Mesenchymal stem cell (in vitro differentiated cells and primary cell): ENCODE measurements around the gene FSCN2.
A peak's percentile ranks its signal among the peaks of the same experiment; 100 is the strongest.

Source experiments
- DNase-seq: peaks from one replicate; pipeline ENCODE4 v3.0.0-alpha.2; 2013
- H2AFZ ChIP-seq: one replicate; pipeline ENCODE4 v1.6.1; 2013; ENCODE audit warnings: low read depth, mild to moderate bottlenecking, control low read depth, inconsistent platforms, low read length, moderate library complexity
- H2AK5ac ChIP-seq: 2 replicates; pipeline ENCODE4 v1.6.1; 2013; ENCODE audit warnings: low read length, moderate library complexity, mild to moderate bottlenecking, inconsistent platforms; ENCODE audit not compliant: severe bottlenecking
- H2BK120ac ChIP-seq: one replicate; pipeline ENCODE4 v1.6.1; 2013; ENCODE audit warnings: low read depth, mild to moderate bottlenecking, inconsistent platforms, low read length, moderate library complexity
- H2BK12ac ChIP-seq, 2 experiments: one replicate each; pipeline ENCODE4 v1.6.1; 2013; ENCODE audit warnings: inconsistent platforms in 2 of 2, low read length in 2 of 2, mild to moderate bottlenecking in 2 of 2, moderate library complexity in 2 of 2, control low read depth in 1 of 2
- H2BK15ac ChIP-seq: one replicate; pipeline ENCODE4 v1.6.1; 2013; ENCODE audit warnings: mild to moderate bottlenecking, low read depth, inconsistent platforms; ENCODE audit not compliant: poor library complexity, severe bottlenecking
- H2BK5ac ChIP-seq: 2 replicates; pipeline ENCODE4 v1.6.1; 2013; ENCODE audit warnings: low read depth, mild to moderate bottlenecking, low read length, control low read depth, inconsistent platforms; ENCODE audit not compliant: poor library complexity, severe bottlenecking
- H3K14ac ChIP-seq, 2 experiments: one replicate each; pipeline ENCODE4 v1.6.1; 2013; ENCODE audit warnings: inconsistent platforms in 2 of 2, low read length in 2 of 2, control low read depth in 1 of 2, mild to moderate bottlenecking in 1 of 2, moderate library complexity in 1 of 2
- H3K18ac ChIP-seq, 2 experiments: one replicate each; pipeline ENCODE4 v1.6.1; 2013; ENCODE audit warnings: inconsistent platforms in 2 of 2, low read length in 2 of 2, control low read depth in 1 of 2, low read depth in 1 of 2, mild to moderate bottlenecking in 1 of 2
- H3K23ac ChIP-seq, 2 experiments: one replicate each; pipeline ENCODE4 v1.6.1; 2013; ENCODE audit warnings: inconsistent platforms in 2 of 2, low read length in 2 of 2, mild to moderate bottlenecking in 2 of 2, moderate library complexity in 2 of 2, control low read depth in 1 of 2
- H3K27ac ChIP-seq: 2 replicates; pipeline ENCODE4 v1.5.1; 2013; ENCODE audit warnings: mild to moderate bottlenecking, moderate library complexity, low read length, control low read depth, inconsistent platforms; ENCODE audit not compliant: poor library complexity, severe bottlenecking
- H3K27me3 ChIP-seq, 2 experiments: 2 replicates each; pipeline versions ENCODE4 v1.6.1 to v1.7.0; 2013; ENCODE audit warnings: low read length in 2 of 2, mild to moderate bottlenecking in 2 of 2, moderate library complexity in 2 of 2, control low read depth in 1 of 2, inconsistent platforms in 1 of 2; ENCODE audit not compliant: control insufficient read depth in 1 of 2, insufficient read depth in 1 of 2
- H3K36me3 ChIP-seq, 2 experiments: 2 replicates each; pipeline versions ENCODE4 v1.6.1 to v1.7.0; 2013; ENCODE audit warnings: low read length in 2 of 2, control low read depth in 1 of 2, inconsistent platforms in 1 of 2, low read depth in 1 of 2, mild to moderate bottlenecking in 1 of 2; ENCODE audit not compliant: insufficient read depth in 2 of 2, control insufficient read depth in 1 of 2
- H3K4ac ChIP-seq, 2 experiments: one replicate each; pipeline ENCODE4 v1.6.1; 2013; ENCODE audit warnings: inconsistent platforms in 2 of 2, low read length in 2 of 2, mild to moderate bottlenecking in 2 of 2, moderate library complexity in 2 of 2, control low read depth in 1 of 2, low read depth in 1 of 2
- H3K4me1 ChIP-seq: 2 replicates; pipeline ENCODE4 v1.6.1; 2013; ENCODE audit warnings: low read depth, low read length, control low read depth; ENCODE audit not compliant: control insufficient read depth, insufficient read depth
- H3K4me2 ChIP-seq: 2 replicates; pipeline ENCODE4 v1.6.1; 2013; ENCODE audit warnings: low read length, mild to moderate bottlenecking, inconsistent platforms; ENCODE audit not compliant: poor library complexity, severe bottlenecking
- H3K4me3 ChIP-seq, 2 experiments: 2 replicates each; pipeline versions ENCODE4 v1.5.1 to v1.7.0; 2013; ENCODE audit warnings: low read length in 2 of 2, mild to moderate bottlenecking in 2 of 2, control low read depth in 1 of 2, low read depth in 1 of 2; ENCODE audit not compliant: insufficient read depth in 1 of 2
- H3K79me1 ChIP-seq: replicated peaks from 2 replicates; pipeline ENCODE4 v1.6.1; 2013; ENCODE audit warnings: mild to moderate bottlenecking, control low read depth, low read length, inconsistent platforms; ENCODE audit not compliant: poor library complexity, severe bottlenecking
- H3K9ac ChIP-seq: 2 replicates; pipeline ENCODE4 v1.7.0; 2013; ENCODE audit warnings: mild to moderate bottlenecking, low read length, moderate library complexity
- H3K9me3 ChIP-seq: 2 replicates; pipeline ENCODE4 v1.7.0; 2013; ENCODE audit warnings: mild to moderate bottlenecking, low read length; ENCODE audit not compliant: control insufficient read depth
- H4K8ac ChIP-seq: one replicate; pipeline ENCODE4 v1.6.1; 2013; ENCODE audit warnings: inconsistent platforms, mild to moderate bottlenecking, low read length, moderate library complexity
- H4K91ac ChIP-seq: one replicate; pipeline ENCODE4 v1.6.1; 2013; ENCODE audit warnings: mild to moderate bottlenecking, low read length, inconsistent platforms
- WGBS: methylation state at CpG from one replicate; pipeline ENCODE4 v1.1.7; 2013; ENCODE audit warnings: mixed read lengths; 5-methylcytosine and 5-hydroxymethylcytosine counted together

The FSCN2 gene

DNA sequence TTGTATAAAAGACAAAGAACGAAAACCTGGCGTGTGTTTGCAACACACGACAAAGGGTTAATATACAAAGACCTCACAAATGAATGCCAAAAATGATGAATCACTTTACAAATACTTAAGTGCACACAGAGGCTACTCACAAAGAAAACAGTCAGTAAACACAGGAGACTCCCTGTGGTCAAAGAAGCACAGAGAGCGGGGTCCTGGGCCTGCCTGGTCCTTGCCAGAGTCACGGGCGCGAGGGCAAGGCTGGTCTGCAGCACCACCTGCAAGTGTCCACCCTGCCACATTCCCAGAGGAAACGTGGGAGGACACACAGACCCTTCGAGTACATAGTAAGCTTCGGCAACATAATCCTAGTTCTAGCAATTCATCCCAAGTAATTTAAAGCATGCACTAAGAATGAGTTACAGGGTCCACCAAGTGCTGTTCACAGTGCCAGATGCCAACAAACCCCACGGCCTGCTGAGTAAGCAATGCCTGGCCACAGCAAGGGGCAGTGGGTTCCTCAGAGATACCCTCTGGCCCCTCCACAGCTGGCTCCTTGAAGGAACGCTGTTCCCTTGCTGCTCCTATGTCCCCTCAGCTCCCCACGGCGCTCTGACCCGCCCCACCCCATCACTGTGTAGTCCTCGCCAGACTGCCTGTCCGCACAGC lies 48.6 kb downstream of the FSCN2 start:
- Histone ChIP-seq H2BK120ac (peak overlapping the region; percentile 27), H3K27me3 (no peaks in the 10 kb centered on the region)

DNA sequence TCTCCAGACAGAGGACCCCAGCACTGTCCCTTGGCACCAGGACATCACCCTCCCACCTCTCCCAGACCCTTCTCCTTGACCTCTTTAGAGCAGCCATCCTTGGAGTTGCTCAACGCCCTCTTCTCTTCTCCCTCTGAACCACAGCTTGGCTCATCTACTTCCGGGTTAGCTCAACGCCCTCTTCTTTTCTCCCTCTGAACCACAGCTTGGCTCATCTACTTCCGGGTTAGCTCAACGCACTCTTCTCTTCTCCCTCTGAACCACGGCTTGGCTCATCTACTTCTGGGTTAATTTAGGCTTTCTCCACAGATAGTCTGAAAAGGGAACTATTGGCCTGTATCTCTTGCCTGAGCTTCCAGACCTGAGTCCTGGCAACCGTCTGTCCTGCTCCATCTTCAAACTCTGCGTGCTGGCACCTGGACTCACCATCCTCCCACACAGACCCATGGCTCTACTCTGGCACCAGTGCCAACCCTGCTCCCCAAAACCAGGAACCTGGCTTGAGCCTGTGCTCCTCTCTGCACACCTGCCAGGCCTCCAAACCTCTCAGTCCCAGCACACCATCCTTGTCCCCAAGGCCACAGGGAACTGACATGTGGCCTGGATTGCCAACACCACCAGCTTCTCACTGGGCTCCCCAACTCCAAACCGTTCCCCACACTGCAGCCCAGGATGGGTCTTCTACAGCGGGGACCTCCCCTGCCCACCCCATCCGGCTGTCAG lies 49.3 kb downstream of the FSCN2 start:
- no peak overlapping the region for H2AFZ ChIP-seq
- peak overlapping the region; percentile 89 for H3K27ac ChIP-seq
- peaks cover 59% of the 10 kb centered on the region for H3K4me1 ChIP-seq
- peak overlapping the region in 1 of 2 experiments; percentile 70 for H3K4me3 ChIP-seq
- peak overlapping the region; percentile 53 for H2BK15ac ChIP-seq
- H3K23ac ChIP-seq = no peak overlapping the region
- H3K4ac ChIP-seq = peak overlapping the region; percentile 48 to 56
- H3K14ac ChIP-seq = peak overlapping the region in 1 of 2 experiments; percentile 14
- H2BK120ac ChIP-seq = peak overlapping the region; percentile 27
- H3K9me3 ChIP-seq = no peaks in the 10 kb centered on the region
- no peaks in the 10 kb centered on the region for H3K27me3 ChIP-seq
- H3K79me1 ChIP-seq = peaks cover 16% of the 10 kb centered on the region
- H4K91ac ChIP-seq = peak overlapping the region; percentile 19
- peak overlapping the region; percentile 78 to 86 for H3K18ac ChIP-seq
- peak overlapping the region; percentile 76 for H2AK5ac ChIP-seq
- peak overlapping the region; percentile 80 for H3K9ac ChIP-seq
- peak overlapping the region; percentile 79 for H4K8ac ChIP-seq
- peak overlapping the region; percentile 75 for H2BK5ac ChIP-seq
- H3K4me2 ChIP-seq = no peak overlapping the region
- no peak for DNase-seq
- H3K36me3 ChIP-seq = peaks cover 50 to 62% of the 10 kb centered on the region in 2 experiments
- 85% methylated on average over 11 of the region's 11 CpGs for WGBS
- peak overlapping the region; percentile 56 to 78 for H2BK12ac ChIP-seq

More for the DNA sequence above, 48.6 kb downstream of the FSCN2 start:
- Histone ChIP-seq H2AFZ (no peak overlapping the region), H3K27ac (peak overlapping the region; percentile 89), H3K9ac (peak overlapping the region; percentile 80), H3K23ac (no peak overlapping the region), H3K79me1 (peaks cover 18% of the 10 kb centered on the region), H3K4me1 (peaks cover 56% of the 10 kb centered on the region), H2BK12ac (peak overlapping the region in 1 of 2 experiments; percentile 78), H2AK5ac (peak overlapping the region; percentile 76), H3K4me3 (peak overlapping the region in 1 of 2 experiments; percentile 70), H3K4me2 (peak overlapping the region; percentile 35), H3K36me3 (peaks cover 46 to 60% of the 10 kb centered on the region in 2 experiments), H4K8ac (peak overlapping the region; percentile 79), H2BK15ac (peak overlapping the region; percentile 53), H3K14ac (peak overlapping the region in 1 of 2 experiments; percentile 14), H4K91ac (peak overlapping the region; percentile 19), H3K18ac (peak overlapping the region; percentile 78 to 86), H3K4ac (peak overlapping the region in 1 of 2 experiments; percentile 48), H3K9me3 (no peaks in the 10 kb centered on the region), H2BK5ac (peak overlapping the region; percentile 75)
- 27% methylated on average over 17 of the region's 17 CpGs for WGBS
- DNase-seq = peak; percentile 79

DNA sequence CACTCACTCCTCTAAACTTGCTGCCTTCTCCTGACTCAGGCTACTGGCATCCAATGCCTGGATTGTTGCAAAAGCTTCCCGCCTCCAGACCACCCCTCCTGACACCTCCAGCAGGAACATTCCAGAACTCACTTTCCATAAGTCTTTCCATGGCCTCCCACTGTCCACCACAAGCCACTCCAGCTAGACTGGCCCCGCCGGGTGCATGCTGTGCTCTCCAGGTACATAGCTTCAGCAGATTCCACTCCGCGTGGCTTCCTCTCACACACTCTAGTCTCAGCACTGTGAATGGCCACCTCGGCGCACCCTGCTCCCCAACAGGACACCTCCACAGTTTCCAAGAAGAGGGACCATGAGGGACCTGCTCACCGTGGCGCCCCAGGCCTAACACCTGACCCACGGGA lies 49.9 kb downstream of the FSCN2 start:
- Histone ChIP-seq H3K27me3 (no peaks in the 10 kb centered on the region), H4K8ac (no peak overlapping the region), H3K18ac (peak overlapping the region in 1 of 2 experiments; percentile 54), H2BK5ac (no peak overlapping the region), H2BK15ac (peak overlapping the region; percentile 12), H3K4ac (peak overlapping the region in 1 of 2 experiments; percentile 56), H3K14ac (peak overlapping the region in 1 of 2 experiments; percentile 49), H2AFZ (no peak overlapping the region), H3K36me3 (peaks cover 54 to 60% of the 10 kb centered on the region in 2 experiments), H3K4me2 (no peak overlapping the region), H2AK5ac (peak overlapping the region; percentile 76), H4K91ac (no peak overlapping the region), H3K4me3 (no peak overlapping the region), H3K9me3 (no peaks in the 10 kb centered on the region), H2BK12ac (no peak overlapping the region), H3K27ac (peak overlapping the region; percentile 89), H2BK120ac (no peak overlapping the region), H3K4me1 (peaks cover 62% of the 10 kb centered on the region), H3K23ac (no peak overlapping the region), H3K9ac (no peak overlapping the region), H3K79me1 (peaks cover 16% of the 10 kb centered on the region)
- no peak for DNase-seq
- WGBS = 92% methylated on average over 10 of the region's 10 CpGs
